ENCODE results near the gene QRFP. TPM values are rescaled to one million over a fixed set of nuclear protein-coding genes. Genes with fewer than 3 reads are reported as not detected.

Gene QRFP
- total RNA-seq, 4 donors from 2014 or later, result not detected

DNA sequence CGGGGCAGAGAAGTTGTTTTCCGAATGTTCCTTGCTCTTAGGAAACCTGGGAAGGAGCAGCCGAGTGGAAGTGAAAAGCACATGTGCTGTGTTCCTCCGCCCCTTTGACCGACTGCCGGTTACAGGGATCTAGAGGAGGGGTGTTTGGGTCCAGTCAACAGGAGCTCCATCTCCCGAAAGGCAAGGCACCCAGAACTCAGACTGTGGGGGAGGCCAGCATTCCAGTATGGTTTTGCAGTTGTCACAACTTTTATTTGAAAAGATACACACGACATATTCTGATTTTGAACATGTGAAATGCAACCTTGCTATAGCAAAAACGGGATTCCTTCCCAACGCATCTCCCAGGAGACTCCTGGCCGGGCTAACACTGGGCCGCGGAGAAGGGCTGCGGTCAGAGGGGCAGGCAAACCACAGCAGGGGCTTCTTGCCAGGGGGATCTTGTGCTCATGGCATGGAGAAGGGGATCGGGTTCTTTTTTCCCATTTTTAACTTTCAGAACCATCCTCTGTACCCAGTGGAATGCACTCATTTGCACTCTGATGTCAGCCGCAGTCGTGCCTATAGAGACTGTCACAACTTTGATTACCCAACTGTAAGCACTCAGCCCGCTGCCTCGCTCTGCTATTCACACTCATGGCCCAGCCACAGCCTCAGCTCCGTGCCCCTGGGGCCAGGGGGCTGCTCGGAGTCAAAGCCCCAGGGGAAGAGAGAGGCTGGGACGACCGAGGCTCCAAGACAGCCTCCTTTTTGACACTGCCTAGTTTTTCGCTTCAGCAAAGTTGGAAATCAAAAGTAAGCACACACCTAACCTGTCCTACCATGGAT lies 3.9 kb downstream of the QRFP start:
- Histone ChIP-seq H3K4me3 (replicated peaks in 1 of 3) (no peak overlapping the region), H3K27ac (no peak overlapping the region), H3K27me3 (no peaks in the 10 kb centered on the region), H3K4me1 (no peaks in the 10 kb centered on the region), H3K9me3 (no peaks in the 10 kb centered on the region), H3K36me3 (peaks cover 33 to 34% of the 10 kb centered on the region in 2 donors)
- no peak for DNase-seq
- TF ChIP-seq, protein P1, sequence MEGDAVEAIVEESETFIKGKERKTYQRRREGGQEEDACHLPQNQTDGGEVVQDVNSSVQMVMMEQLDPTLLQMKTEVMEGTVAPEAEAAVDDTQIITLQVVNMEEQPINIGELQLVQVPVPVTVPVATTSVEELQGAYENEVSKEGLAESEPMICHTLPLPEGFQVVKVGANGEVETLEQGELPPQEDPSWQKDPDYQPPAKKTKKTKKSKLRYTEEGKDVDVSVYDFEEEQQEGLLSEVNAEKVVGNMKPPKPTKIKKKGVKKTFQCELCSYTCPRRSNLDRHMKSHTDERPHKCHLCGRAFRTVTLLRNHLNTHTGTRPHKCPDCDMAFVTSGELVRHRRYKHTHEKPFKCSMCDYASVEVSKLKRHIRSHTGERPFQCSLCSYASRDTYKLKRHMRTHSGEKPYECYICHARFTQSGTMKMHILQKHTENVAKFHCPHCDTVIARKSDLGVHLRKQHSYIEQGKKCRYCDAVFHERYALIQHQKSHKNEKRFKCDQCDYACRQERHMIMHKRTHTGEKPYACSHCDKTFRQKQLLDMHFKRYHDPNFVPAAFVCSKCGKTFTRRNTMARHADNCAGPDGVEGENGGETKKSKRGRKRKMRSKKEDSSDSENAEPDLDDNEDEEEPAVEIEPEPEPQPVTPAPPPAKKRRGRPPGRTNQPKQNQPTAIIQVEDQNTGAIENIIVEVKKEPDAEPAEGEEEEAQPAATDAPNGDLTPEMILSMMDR (IDR thresholded peaks at IDR 0.05), result no peak
- no peak for TF ChIP-seq POLR2A (IDR thresholded peaks at IDR 0.05)
- intact Hi-C loops (cut with DNase I), result no loop called here
- WGBS, 2 donors, result 83 to 87% methylated on average over 24 of the region's 24 CpGs

DNA sequence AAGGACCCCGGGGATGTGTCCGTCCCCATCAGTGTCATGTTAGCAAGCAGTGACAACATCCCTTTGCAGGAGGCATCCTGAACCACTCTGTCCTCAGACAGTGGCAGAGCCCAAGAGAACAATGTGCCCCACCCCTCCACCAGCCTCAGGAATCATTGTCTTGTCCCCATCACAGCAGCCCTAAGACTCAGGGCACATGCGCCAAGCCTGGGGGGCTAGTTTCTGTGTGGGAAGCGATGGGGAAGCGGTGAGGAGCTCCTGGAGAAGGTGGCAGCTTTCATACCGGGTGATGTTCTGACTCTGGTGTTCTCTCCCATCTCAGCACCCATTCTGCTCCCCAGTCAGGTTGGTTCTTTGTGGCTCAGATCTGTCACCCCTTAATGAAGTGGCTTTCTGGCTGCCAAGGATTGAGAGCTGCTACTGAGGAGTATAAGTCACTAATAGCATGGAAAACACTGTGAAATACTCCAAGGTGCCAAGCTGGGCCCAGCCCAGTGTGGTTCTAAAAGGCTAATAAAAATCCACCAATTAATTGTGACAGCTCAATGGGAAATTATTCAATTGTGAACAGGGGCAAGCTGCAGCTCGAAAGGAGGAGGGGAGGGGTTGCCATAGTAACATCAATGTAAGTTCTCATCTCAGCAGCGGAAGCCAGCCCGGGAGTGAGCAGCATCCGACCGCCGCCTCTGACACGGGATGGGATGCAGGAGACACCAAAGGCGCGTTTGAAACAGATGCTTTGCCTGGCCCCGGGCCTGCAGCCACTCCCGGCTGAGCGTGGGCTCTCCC lies 4.7 kb downstream of the QRFP start:
- Histone ChIP-seq H3K4me3 (replicated peaks in 1 of 3) (no peak overlapping the region), H3K27me3 (no peaks in the 10 kb centered on the region), H3K36me3 (peaks cover 41 to 42% of the 10 kb centered on the region in 2 donors), H3K27ac (no peak overlapping the region), H3K9me3 (no peaks in the 10 kb centered on the region), H3K4me1 (no peaks in the 10 kb centered on the region)
- 83 to 88% methylated on average over 14 to 17 of the region's 18 CpGs for WGBS, 2 donors
- intact Hi-C loops (cut with DNase I), result no loop called here
- no peak for DNase-seq
- TF ChIP-seq, protein P1 (IDR thresholded peaks at IDR 0.05), result no peak
- no peak for TF ChIP-seq POLR2A (IDR thresholded peaks at IDR 0.05)

DNA sequence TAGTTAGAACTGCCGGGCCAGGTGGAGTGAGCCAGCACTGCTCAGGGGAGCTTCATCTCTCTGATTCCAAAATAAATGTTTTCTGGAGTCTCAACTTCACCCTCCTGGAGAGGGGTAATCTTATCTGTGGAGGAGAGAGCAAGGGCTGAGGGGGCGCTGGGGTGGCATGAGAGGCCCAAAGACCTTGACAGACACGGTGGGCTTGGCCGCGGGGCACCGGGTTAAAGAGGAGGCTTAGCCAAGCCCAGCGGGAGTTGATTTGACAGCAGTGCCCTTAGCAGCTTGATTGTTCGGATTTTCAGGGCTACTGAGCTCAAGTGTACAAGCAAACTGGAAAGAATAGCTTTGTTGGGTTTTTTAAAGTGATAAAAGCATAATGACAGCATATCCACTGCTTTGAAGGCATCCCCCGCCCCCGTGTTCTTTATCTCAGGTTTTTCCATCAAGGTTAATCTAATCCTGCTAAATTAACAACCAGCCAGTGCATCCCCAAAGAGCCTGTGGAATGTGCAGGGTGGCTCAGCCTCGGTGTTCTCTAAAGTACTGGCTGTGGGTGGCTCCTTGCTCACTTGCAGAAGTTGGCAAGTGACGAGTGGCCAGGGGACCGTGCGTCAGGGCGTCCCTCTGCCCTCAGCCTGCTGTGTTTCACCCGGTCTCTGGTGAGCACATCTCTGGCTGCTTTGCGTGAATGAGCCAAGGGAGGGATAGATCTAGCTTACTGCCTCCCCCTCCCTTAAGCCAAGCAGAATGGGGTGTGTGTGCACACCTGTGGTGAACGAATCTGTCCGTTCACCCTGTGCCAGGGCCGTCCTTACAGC lies 5.5 kb downstream of the QRFP start:
- Histone ChIP-seq H3K9me3 (no peaks in the 10 kb centered on the region), H3K27ac (no peak overlapping the region), H3K36me3 (peaks cover 48 to 49% of the 10 kb centered on the region in 2 donors), H3K4me1 (no peaks in the 10 kb centered on the region), H3K4me3 (replicated peaks in 1 of 3) (no peak overlapping the region), H3K27me3 (no peaks in the 10 kb centered on the region)
- TF ChIP-seq POLR2A (IDR thresholded peaks at IDR 0.05), result no peak
- TF ChIP-seq, protein P1 (IDR thresholded peaks at IDR 0.05), result no peak
- no peak for DNase-seq
- 80 to 85% methylated on average over 19 to 20 of the region's 20 CpGs for WGBS, 2 donors
- intact Hi-C loops (cut with DNase I), result no loop called here

DNA sequence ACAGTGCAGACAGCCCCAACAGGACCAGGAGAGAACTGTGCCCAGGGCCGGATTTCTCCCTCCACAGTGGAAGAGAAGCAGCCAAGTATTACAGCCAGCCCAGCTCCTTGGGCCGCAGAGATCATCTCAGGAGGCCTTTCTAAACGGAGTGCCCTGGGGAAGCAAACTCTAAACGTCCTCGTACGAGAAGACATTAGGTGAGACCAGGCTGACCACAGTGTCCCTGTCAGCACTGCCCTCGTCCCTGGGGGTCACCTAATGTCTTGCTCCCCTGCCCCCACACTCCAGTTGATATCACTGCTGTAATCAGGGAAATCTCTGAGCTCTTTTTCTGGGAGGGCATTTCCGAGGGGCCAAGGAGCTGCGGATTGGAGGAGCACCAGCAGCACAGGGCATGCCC lies 6.5 kb downstream of the QRFP start:
- H3K9me3 ChIP-seq, result no peaks in the 10 kb centered on the region
- TF ChIP-seq POLR2A (IDR thresholded peaks at IDR 0.05), result no peak
- TF ChIP-seq, protein P1 (IDR thresholded peaks at IDR 0.05), result no peak
- H3K36me3 ChIP-seq, result peaks cover 58% of the 10 kb centered on the region in 2 donors
- no peaks in the 10 kb centered on the region for H3K27me3 ChIP-seq
- intact Hi-C loops (cut with DNase I), result no loop called here
- DNase-seq, result no peak
- no peaks in the 10 kb centered on the region for H3K4me1 ChIP-seq
- WGBS, 2 donors, result 81 to 90% methylated on average over 9 of the region's 9 CpGs
- no peak overlapping the region for H3K4me3 ChIP-seq (replicated peaks in 1 of 3)
- H3K27ac ChIP-seq, result no peak overlapping the region

Data from thyroid gland (tissue), 4 donors.